HG03196 (cell line): ENCODE measurements around the gene CD82.
"Not testable (repeated sequence)": the region's sequence is repeated elsewhere in the genome, so short reads cannot be mapped to it uniquely, and the experiment has no call there.

Experiments
- ATAC-seq: cut with Tn5 transposase; IDR thresholded peaks from one replicate; pipeline ENCODE4 v1.9.1; 2021; ENCODE audit not compliant: unreplicated experiment

Gene CD82

DNA sequence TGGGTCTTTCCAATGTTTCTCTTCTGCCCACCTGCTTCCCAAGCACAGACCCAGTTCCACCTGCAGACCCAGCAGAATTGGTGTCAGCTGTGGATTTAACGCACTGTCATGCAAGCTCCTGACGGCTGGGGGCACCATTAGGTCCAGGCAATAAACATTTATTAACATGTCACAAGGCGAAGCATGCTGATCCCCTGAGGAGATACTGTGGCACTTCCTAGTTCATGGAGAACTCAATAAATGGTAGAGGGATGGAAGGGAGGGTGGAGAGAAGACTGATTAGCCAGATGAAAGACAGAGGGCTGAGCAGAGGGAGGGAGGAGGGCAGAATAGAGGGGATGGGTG, 93.0 kb downstream of the CD82 start:
- no peak for ATAC-seq

DNA sequence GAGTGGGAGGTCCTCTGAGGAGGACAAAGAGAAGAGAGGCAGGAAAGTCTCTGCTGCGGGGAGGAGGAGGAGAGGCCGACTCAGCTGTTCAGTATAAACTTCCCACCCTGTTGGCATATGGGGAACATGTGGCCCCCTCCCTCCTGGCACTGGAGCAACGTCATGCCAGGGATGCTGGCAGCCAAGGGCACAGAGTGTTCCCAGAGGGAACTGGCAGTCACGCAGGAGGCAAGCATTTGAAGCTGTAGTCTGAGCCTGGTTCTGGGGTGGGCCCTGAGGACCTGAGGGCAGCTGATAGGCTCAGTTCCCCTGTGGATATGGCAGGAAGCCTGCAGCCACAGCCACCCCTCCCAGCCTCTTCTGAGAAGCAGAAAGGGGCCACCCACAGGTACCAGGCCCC, 94.2 kb downstream of the CD82 start:
- no peak for ATAC-seq

DNA sequence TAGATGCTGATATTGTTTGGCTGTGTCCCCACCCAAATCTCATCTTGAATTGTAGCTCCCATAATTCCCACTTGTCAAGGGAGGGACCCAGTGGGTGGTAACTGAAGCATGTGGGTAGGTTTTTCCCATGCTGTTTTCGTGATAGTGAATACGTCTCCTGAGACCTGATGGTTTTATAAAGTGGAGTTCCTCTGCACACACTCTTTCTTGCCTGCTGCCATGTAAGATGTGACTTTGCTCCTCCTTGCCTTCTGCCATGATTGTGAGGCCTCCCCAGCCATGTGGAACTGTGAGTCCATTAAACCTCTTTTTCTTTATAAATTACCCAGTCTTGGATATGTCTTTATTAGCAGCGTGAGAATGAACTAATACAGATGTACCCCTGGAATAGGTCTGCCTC, 95.1 kb downstream of the CD82 start:
- ATAC-seq = not testable (repeated sequence)

DNA sequence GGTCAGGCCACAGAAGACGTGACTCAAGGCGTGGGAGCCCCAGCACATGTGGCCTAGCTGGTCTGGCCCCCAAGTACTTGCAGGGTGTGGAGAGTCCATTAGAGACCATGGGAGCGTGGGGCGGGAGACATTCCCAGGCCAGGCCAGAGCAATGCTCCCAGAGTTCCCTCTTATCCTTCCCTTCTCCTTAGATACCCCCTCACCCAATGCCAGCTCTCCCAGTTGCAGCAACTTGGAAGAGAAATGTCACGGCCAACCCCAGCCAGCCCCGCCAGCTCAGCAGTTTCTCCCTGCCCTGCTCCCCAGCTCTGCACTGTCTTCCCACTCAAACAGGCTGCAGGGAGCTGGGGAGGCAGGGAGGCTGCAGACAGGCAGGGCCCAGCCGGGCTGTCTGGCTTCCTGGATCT, 95.9 kb downstream of the CD82 start:
- ATAC-seq = no peak
